ENCODE results near the gene CTAG1A.
A peak's percentile ranks its signal among the peaks of the same experiment; 100 is the strongest.
"Not testable (repeated sequence)": the region's sequence is repeated elsewhere in the genome, so short reads cannot be mapped to it uniquely, and the experiment has no call there.

Gene CTAG1A

DNA sequence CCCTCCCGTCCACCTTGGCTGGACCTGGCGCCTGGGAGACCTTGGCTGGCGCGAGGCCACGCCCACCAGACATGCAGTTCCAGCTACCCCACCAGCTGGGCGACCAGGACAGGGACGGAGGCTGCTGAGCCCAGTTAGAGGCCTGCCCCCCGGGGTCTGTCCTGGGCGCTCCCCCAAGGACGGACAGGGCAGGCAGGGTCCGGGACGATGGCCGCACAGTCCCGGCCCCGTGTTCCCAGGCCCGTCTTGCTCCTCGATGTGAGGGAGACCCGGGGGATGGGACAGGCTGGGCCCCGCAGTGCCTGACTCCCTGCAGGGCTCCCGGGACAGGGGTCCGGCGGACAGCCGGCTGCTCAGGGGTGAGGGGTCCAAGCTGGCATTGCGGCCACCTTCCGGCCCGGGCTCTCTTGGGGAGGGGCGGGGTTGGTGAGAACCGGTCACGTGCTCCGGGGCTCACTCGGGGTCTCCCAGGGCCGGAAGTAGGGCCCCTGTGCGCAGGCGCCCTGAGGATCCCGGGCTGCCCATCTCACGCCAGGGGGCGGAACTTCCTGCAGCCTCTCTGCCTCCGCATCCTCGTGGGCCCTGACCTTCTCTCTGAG, at the start of gene CTAG1A:
TSS of gene CTAG1A (plus strand) at position 549 of the 599 bp plus-strand sequence. CDS start 74 bp downstream, outside the sequence.
- DNase-seq = not testable (repeated sequence)

DNA sequence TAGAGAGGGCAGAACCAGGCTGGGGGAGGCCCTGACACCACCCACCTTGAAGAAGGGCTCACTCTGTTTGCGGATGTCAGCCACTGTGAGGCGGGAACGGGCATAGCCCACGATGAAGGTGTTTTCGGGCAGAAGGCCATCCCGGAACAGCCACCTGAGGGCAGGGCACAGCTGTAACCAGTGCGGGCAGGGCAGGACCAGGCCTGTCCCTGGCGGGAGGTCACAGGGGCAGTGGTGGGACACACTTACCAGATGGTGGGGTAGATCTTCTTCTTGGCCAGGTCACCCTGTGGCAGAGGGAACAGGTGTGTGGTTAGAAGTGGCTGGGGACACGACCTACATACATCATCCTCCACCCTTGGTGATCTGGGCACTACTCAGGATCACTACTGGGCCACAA, 49.0 kb upstream of the CTAG1A start:
- no peak for DNase-seq

DNA sequence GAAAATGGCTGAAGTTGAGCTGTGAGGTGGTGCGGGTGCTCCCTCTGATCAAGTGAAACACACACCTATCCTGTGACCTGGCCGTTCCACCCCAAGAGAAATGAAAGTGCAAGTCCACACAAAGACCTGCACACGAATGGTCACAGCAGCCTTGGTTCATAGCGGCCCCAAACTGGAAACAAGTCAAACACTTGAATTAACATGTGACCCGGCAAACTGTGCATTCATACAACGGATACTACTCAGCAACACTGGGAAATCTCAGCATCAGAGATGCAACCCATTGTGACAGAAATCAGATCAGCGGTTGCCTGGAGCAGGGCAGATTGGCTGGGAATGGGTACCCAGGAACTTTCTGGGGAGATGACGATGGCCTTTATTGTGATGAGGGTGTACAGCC, 45.9 kb upstream of the CTAG1A start:
- no peak for DNase-seq

DNA sequence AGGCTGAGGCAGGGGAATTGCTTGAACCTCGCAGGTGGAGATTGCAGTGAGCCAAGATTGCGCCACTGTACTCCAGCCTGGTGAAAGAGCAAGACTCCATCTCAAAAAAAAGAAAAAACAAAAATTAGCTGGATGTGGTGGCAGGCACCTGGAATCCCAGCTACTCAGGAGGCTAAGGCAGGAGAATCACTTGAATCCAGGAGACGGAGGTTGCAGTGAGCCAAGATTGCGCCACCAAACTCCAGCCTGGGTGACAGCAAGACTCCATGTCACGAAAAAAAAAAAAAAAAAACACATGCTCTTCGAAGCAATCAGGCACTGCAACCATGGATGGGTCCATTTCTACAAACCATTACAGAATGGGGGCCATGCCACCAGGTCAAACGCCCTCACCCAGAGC, 44.6 kb upstream of the CTAG1A start:
- DNase-seq = not testable (repeated sequence)

DNA sequence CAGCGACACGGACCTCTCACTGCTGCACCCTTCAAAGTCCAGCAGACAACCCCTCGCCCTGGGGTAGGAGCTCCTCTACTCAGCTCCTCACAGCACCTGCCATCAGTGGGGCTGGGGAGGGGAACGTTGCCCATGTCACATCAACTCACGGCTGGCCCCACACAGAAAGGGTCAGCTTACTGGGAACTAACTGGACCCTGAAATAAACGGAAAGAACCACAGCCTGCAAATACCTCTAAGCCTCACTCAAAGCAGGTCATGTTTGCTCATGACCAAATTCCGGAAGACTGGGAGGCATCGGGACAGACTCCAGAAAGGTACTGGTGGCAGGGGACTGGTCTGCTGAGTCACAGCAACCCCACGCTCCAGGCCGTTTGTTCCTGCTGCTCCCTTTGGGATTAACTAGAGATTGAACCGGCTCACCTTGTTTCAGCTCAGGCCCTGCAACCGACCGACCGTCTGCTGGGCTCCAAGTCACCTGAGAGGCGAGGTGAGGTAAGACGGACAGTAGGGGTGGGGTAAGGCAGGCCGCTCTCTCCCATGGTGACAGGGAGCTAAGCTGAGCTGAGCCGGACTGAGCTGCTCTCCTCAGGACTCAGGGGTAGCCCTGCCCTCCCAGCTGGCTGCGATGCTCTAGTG, 43.9 kb upstream of the CTAG1A start:
- DNase-seq = no peak

DNA sequence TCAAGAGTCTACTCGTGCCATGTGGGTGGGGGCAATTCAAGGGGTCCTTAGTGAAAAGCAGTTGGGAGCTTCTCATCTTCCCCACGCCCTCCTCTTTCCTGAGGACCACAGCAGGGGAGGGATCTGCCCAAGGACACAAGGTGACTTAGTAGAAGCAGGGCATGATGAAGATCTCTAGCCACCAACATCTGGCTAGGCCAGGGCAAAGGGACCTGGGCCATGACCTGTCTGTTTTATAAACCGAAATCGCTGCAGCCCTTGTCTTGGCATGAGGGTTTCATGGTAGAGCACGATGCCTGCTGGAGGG, 43.4 kb upstream of the CTAG1A start:
- DNase-seq = no peak

DNA sequence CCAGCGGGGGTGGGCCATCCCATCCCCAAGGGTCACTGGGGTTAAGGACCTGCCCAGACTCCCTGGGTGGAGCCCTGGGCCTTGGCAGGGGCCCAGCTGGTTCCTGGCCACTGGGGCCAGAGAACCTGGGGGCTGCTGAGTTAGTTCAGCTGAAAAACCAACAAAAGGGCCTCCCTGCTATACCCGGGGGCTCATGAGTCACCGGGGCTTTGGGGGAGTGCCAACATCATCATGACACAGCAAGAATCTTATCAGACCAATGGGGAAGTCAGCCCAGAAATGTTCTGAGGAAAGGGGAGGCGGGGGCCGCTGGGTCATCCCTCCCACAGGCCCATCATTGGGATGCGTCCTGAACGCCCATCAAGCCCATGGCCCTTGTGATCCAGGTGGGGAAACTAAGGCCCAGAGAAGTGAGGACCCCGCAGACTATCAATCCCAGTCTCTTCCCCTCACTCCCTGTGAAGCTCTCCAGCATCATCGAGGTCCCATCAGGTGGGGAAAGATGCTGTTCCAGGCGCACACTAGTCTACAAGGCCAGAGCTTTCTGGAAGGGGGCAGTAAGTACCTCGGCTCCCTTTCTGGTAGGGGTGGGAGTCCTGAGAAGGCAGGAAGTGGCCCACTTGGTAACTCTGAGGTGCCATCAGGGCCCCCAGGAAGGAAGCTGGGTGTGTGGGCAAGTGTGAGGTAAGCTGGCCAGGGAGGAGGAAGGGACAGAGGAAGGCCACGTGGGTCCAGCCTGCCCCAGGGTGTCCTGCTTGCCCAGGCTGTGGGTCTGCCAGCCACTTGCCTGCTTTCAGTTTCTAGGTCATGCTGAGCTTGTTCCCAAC, 42.8 kb upstream of the CTAG1A start:
- peak; percentile 22 for DNase-seq

DNA sequence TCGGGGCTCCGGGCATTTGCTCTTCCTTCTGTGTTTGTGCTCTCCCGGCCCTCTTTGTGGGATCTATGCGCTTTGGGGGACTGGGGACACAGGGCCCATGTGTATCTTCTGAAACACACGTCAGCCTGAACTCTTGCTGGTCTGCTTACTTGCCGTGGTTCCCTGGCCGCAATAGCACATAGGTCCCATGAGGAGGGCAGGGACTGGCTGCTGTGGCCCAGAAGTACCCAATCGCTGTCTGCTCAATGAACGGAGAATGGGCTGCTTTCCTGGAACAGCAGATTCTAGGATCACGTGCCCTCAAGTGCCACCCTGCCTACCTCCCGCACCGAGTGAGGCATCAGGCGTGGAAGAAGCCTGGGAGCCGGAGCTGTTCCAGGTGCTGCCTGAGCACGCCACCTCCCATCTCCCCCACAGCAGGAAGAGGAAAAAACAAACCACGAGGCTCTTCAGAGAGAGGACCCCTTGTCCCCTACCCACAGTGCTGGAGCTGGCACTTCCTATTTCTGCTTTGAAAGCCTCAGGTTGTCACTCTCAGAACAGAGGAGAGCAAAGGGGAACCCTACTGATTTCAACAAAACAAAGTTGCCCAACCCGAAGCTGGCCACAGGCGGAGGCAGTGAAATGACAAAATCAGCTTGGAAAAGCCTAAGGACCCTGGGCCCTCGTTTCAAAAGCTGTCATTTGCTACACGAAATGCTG, 42.1 kb upstream of the CTAG1A start:
- no peak for DNase-seq

DNA sequence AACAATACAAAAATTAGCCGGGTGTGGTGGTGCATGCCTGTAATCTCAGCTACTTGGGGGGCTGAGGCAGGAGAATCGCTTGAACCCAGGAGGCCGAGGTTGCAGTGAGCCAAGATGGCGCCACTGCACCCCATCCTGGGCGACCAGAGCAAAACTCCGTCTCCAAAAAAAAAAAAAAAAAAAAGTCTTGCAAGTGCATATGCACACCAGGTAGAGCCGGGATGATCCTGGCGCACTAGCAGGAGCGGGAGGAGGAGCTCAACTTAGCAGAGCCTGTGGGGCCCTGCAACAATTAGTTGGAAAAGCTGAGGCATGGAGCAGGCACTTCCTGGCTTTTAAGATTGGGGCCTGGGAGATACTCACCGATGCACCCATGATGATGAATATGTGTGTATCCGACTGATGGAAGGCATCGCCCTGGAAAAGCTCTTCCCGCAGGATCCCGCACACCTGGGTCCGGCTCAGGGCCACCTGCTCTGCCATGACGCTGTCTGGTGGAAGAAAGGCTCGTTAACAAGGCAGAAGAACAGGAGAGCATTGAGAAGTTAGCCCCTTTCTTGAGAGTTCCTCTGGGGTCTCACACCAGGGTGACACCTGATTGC, 39.2 kb upstream of the CTAG1A start:
- no peak for DNase-seq

DNA sequence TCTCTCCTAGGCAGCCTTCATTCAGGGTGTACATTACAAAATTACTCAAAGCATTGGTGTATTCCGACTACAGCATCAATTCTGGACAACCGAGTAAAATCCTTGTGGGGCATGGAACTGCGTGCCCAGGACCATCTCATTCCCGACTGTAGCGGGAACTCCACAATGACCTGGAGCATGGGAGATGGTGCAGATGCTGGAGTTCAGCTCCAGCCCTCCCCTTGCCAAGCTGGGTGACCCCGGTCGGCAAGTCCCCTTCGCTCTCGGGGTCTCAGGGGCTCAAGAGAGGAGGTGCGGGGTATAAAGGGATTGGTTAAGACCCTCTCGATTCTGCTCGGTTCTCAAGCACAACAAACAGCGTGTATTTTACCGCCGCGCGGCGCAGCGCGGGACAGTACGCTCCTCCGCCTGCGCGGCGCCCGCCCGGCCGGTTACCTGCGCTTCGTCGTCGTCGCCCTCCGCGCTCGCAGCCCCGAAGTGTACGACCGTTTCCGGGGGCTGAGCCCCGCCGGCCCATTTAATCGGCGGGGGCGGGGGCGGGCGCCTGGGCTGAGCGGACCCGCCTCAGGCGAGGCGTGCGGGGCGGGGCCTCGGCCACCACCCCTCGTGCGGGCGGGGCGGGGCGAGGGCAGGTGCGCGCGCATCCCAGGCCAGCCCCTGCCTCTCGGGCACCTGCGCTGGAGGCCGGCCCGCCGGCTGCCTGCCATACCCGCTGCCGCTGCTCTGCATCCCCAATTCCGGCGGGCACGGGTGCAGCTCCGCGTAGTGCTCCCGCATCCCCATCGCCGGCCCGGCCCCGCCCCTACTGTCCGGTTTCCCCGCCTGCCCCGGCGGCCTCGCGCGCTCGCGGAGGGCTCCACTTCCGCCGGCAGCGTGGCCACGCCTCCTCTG, 38.3 kb upstream of the CTAG1A start, which contains the start of gene G6PD:
TSS of gene G6PD (minus strand) at position 493 of the 891 bp plus-strand sequence. CDS start 691 bp downstream, outside the sequence.
- peak; percentile 67 for DNase-seq

DNA sequence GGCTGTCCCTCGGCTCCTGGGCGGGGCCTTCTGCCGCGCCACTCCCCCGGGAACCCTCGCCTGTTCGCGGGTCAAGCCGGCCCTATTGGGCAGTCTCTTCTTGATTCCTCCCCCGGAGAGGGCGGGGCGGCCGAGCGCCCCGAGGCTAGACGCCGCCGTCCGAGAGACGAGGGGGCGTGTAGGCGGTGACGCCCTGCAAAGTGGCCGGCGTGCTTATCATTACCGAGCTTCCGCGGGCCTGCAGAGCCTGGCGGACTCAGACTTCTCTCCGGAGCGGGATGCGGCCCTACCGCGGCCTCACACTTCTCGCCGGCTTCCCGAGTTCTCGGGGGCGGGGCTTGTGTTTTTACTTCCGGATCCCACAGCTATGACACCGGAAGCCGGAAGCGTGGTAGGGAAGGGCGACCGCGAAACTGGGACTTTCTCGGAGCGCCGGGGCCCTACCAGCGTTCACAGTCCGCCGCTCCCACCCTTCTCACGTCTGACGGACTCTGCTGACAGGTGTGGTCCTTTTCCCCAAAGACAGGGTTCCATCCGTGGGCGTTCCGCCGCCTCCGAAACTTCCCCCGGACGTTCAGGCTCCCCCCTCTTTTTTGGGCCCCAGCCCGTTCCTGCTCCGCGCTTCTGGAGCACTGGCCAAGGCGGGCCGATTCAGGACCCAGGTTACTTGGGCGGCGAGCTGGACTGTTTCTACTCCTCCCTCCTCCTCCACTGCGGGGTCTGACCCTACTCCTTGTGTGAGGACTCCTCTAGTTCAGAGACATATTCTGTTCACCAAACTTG, 37.5 kb upstream of the CTAG1A start, which contains the start of gene IKBKG:
TSS of gene IKBKG (plus strand) at position 376 of the 783 bp plus-strand sequence. CDS start 4,383 bp downstream, outside the sequence.
- peak; percentile 86 for DNase-seq

DNA sequence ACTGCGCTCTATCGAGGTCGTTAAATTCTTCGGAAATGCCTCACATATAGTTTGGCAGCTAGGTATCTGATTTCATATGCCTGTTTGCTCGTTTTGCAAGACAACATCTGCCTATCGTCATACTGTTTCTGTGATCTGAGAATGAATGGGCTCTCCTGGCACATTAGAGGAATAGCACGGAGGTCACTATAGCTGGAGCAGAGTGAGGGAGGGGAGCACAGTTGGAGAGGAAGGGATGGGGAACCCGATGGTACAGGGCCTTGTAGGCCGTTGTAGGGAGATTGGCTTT, 37.0 kb upstream of the CTAG1A start:
- no peak for DNase-seq

DNA sequence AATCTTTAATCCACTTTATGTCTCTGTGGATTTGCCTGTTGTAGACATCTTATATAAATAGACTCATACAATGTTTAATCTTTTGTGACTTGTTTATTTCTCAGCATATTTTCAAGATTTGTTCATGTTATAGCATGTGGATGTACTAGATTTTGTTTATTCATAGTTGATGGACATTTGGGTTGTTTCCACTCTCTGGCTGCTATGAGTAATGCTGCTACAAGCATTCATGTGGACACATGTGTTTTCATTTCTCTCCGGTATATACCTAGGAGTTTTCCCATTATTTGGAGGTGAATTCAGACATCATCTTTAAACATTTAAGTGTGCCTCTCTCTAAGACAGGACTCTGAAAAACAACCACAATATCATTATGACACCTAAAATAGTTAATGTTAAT, 35.2 kb upstream of the CTAG1A start:
- no peak for DNase-seq

DNA sequence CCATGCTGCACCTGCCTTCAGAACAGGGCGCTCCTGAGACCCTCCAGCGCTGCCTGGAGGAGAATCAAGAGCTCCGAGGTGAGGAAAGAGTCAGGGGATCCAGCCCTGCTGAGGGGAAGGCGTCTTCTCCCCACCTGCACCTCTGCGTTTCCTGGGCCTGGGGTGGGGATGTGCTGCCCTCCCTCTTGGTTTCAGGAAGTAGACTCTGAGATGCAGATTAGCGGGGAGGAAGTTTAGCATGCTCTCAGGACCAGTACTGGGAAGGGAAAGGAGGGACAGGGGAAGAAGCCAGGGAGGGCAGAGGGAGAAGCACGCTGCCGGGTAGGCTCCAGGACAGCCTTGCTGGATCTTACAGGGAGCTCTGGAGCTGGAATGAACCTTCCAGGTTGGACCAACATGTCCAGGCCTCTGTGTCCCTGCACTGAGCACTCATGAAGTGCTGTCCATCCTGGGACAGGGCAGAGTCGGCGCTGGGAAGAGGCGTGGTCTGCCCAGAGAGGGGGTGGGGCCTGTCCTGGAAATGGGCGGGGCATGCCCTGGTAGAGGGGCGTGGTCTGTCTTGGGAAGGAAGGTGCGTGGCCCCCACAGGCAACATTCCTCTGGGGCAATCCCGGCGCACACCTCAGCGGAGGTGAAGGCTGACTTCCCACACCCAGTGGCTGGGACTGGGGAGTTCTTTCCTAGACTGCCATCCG, 32.7 kb upstream of the CTAG1A start:
- not testable (repeated sequence) for DNase-seq

DNA sequence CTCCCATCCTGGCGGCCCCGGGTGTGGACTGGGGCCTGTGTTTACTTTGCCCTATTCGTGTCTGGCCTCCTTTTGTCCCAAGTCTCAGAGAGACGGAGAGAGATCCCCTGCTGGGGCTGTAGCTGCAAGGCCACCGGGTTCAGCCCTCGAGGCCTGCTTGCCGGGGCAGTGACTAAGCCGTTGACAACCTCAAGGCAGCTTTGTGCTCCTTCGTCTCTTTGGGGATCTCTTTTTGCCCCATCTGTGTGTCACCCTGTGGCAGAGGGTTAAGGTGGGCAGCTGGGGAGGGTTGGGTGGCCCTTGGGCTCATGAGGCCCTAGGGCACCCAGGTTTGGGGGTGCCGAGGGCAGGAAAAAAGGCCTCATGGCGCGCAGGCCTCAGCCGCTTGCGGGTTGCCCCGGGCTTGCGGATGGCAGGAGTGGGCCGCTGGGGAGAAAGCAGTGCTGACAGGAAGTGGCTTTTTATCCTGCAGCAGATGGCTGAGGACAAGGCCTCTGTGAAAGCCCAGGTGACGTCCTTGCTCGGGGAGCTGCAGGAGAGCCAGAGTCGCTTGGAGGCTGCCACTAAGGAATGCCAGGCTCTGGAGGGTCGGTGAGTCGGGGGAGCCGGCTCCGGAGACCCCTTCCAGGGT, 26.8 kb upstream of the CTAG1A start:
- DNase-seq = not testable (repeated sequence)

DNA sequence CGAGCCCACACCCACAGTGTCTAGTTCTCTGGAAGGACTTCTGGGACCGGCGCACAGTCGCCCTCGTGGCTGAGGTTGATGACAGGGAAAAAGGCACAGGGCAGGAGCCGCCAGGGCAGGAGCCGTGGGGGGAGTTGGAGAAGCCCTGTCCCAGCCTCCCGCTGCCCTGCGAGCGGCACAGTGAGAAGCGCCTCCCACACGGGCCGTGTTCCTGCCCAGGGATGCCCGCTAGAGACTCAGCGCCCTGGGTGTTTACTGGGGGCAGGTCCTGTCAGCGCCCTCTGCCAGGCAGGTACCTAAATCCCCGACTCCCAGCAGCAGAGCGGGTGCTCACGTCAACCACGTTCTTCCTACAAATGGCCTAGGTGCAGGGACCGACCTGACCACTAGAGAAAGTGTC, 26.0 kb upstream of the CTAG1A start:
- not testable (repeated sequence) for DNase-seq

DNA sequence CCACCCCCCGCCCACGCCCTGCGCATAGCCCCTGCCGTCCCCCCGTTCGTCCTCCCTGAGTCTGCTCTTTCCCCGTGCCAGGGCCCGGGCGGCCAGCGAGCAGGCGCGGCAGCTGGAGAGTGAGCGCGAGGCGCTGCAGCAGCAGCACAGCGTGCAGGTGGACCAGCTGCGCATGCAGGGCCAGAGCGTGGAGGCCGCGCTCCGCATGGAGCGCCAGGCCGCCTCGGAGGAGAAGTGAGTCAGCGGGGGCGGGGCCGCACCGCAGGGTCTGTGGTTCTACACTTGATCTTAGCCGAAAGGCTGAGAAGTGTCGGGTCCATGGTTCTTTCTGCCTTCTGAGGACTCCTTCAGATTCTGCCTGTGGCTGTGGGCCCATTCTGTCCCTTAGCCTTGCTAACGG, 24.6 kb upstream of the CTAG1A start:
- DNase-seq = not testable (repeated sequence)

DNA sequence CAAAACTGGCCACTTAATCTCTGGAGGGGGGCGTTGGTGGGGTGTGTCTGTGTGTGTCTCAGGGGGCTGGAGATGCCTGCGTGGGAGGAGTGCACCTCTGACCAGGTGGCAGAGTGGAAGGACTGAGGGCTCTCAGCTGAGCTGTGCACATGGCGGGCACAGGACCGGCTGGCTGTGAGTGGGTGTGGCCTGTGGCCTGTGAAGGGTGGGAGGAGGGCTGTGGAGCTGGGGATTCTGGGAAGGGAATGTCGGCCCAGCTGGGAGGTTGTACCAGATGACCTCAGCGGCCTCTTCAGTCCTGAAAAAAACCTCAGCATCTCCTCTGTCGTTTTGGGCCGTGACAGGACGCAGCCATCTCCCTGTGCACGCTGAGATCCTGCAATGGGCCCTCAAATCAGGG, 22.6 kb upstream of the CTAG1A start:
- not testable (repeated sequence) for DNase-seq

DNA sequence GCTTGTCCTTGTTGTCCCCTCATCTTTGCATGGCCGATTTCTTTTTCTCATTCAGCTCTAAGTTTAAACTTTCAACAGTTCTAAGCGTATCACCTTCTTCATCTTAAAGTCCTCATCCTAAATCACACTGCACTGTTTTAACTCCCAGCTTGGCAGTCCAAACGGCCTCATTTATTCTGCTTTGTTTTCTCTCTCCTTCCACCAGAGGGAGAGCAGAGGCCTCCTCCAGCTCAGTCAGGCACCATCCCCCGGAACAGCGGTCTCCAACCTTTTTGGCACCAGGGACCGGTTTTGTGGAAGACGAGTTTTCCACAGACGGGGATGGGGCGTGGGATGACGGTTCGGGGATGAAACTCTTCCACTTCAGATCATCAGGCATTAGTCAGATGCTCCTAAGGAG, 14.6 kb upstream of the CTAG1A start:
- DNase-seq = not testable (repeated sequence)

DNA sequence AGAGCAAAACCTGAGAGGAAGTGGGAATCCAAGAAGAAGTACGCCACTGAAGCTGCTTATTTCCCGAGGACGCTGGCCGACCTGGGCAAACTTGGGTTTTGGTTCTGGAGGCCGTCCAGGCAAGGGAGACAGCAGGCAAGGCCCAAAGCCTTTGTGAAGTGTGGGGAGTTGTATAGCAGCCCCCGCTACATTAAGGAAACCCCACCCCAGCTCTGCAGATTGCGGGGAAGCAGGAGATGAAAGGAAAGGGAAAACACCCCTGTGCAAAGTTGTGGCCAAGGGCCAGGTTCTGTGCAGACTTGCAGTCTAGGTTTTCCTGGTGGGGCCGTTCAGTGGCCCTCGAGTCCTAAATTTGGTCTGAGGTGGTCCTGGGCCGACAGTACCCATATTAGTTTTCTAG, 11.9 kb upstream of the CTAG1A start:
- DNase-seq = not testable (repeated sequence)
